Measurements from ENCODE around the gene ZNF385A.

ZNF385A gene

DNA sequence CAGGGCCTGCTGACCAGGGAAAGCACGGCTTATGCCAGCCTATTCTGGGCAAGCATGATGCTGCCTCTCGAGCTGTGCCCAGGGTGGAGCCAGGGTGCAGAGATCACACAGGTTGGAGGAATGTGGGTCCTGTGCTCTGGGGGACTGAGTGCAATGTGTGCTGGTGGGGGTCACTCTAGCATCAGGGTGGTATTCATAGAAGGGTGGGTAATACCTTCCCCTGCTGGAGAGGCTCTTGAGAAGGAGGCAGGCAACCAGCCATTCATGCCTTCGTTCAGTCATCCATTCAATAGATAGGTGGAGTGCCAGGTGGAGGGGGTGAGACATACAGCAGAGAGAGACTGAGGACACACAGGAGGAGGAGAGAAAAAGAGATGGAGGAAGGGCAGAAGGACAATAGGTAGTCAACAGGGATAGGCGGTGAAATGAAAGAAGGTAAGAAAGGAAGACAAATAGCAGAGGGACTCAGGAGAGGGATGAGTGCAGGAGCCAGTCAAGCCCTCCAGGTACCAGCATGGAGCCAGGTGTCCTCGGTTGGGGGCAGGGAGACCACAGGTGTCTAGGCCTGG, 5.2 kb upstream of the ZNF385A start:
- peaks cover 35% of the 10 kb centered on the region for H3K4me1 Mint-ChIP-seq (ENCODE audit: low read depth)
- peak overlapping the region; percentile 75 for H3K4me3 Mint-ChIP-seq
- peak overlapping the region; percentile 23 for H3K27ac Mint-ChIP-seq
- no peaks in the 10 kb centered on the region for H3K27me3 Mint-ChIP-seq
- peaks cover 4% of the 10 kb centered on the region for H3K36me3 Mint-ChIP-seq
- no peaks in the 10 kb centered on the region for H3K9me3 Mint-ChIP-seq (ENCODE audit: low read depth)

DNA sequence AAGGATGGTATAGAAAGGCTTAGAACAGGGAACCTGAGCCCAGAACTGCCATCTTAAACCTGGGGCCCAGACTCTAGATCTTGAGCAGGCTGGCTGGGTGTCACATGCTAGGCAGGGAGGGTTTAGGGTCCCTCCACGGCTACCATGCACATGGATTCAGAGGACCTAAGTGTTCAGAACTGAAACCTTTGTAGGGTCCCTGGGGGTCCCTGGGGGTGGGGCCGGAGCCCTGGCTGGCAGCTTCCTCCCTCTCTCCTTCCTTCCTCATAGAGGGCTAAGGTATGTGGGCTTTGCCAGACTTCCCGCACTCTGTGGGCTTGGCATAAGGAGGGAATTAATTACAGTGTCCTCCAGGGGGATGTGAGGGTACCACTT, 4.6 kb upstream of the ZNF385A start:
- H3K4me1 Mint-ChIP-seq (ENCODE audit: low read depth), result peaks cover 30% of the 10 kb centered on the region

DNA sequence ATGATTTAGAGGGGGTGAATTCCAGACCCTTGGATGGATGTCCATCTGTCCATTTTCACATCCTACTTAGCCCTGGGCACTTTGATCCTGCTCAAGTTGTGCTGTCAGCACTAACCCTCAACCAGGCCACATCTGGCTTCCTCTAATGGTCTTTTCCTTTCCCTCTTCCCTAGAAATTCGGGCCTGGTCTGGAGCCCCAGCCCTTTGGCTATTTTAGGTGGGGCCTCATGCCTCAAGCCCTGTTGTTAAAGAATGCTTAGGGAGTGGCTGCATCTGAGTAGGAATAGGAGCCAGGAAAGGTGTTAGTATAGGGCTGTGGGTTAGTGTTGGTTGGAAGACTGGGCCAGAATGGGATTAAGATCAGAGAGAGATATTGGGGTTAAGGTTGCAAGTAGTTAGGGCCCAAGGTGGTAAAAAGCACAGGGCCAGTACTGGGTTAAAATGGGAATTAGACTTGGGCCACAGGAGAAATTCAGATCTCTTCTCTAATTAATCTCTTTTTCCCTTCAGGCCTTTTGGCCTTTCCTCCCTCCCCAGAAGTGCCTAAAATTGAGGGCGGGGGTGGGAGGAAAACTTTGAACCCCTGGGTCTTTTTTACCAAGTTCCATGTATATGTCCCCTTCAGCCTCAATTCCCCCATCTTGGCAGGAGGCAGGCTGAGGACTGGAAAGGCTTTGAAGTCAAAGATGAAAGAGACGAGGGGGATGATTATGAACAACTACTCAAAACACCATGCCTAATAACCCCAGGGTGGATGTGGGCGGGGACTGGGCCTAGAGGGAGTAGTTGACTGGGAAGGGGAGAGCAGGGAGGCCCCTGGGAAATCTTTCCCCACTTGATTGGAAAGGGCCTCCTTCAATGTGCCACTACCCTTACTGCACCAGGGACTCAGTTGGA, 4.0 kb upstream of the ZNF385A start:
- H3K27me3 Mint-ChIP-seq, result no peaks in the 10 kb centered on the region
- H3K27ac Mint-ChIP-seq, result no peak overlapping the region
- H3K4me1 Mint-ChIP-seq (ENCODE audit: low read depth), result peaks cover 23% of the 10 kb centered on the region
- H3K9me3 Mint-ChIP-seq (ENCODE audit: low read depth), result no peaks in the 10 kb centered on the region
- H3K4me3 Mint-ChIP-seq, result no peak overlapping the region
- H3K36me3 Mint-ChIP-seq, result no peaks in the 10 kb centered on the region

More for the DNA sequence above, 4.6 kb upstream of the ZNF385A start:
- no peaks in the 10 kb centered on the region for H3K27me3 Mint-ChIP-seq
- H3K36me3 Mint-ChIP-seq, result peaks cover 3% of the 10 kb centered on the region
- H3K4me3 Mint-ChIP-seq, result no peak overlapping the region
- H3K27ac Mint-ChIP-seq, result no peak overlapping the region
- H3K9me3 Mint-ChIP-seq (ENCODE audit: low read depth), result no peaks in the 10 kb centered on the region

DNA sequence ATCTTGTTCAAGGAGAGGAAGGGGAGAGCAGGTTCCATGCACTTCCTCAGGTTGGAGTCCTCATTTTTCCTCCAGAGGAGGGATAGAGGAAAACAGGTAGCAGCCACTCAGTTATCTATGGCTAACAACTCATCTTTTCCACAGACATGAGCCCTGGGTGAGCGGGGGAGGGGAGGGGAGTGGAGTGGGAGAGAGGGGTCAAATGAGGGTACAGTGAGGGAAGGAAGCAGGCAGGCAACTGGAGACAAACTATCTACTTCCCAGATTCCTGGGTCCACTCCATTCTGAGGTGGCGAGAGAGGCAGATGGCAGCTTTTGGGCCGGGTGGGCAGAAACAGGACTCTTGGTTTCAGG, 2.6 kb upstream of the ZNF385A start:
- H3K9me3 Mint-ChIP-seq (ENCODE audit: low read depth), result no peaks in the 10 kb centered on the region
- H3K4me3 Mint-ChIP-seq, result no peak overlapping the region
- no peaks in the 10 kb centered on the region for H3K36me3 Mint-ChIP-seq
- peaks cover 19% of the 10 kb centered on the region for H3K4me1 Mint-ChIP-seq (ENCODE audit: low read depth)
- no peak overlapping the region for H3K27ac Mint-ChIP-seq
- H3K27me3 Mint-ChIP-seq, result no peaks in the 10 kb centered on the region

DNA sequence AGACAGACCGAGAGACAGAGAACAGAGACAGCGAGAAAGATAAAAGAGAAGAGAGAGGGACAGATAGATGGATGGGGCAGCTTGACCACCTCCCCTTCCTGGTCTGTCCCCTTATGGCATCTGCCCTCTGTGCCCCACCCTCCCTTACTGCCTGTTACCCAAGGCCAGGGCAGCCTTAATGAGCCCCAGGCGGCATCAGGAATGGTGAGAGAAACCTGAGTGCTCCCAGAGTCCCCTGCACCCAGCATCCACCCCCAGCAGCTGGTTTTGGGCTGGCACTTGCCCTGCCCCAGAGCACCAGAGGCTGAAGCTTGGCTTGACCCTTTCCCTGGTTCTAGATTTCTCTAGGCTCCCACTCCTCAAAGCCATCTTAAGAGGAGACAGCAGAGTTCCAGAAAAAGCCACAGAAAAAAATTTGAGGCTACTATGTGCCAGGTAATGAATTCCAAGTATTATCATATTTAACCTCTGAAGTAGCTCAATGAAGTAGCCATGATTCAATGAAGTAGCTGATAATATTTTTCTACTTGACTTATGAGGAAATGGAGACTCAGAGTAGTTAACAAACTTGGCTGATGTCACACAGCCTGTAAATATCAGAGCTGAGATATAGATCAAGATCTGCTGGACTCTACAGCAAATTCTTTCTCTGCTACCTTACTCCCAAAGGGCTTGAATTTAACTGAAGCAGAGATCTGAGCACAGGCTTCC, 2.0 kb upstream of the ZNF385A start:
- H3K36me3 Mint-ChIP-seq, result no peaks in the 10 kb centered on the region

DNA sequence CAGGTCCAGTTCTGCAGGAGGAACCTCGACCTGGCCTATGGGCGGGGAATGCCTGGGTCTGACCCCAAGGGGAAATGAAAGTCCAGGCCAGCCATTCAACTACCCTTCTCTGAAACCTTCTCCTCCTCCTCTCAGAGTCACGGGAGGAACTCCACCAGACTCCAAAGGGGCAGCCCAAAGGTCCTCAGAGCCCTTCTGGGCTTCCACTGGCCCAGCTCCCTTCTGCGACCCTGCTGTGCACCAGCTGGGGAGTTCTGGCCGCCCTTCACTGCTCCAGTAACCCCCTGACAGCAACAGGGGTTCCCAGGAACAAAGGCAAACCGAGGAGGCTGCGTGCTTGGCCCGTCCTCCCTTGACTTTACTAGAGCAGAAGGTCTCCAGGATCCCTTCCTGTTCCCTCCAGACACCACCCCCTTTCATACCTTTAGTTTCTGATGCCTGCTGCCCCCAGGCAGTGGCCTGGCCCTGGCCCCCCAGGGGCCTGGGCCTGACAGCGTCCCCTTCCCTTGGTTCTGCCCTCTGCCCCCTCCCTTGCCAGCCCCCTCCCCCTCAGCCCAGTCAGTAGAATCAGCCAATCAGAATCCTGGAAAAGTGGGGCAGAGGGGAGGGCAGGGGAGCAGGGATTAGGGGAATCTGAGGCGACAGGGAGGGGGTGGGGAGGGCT, 850 bp upstream of the ZNF385A start:
- Mint-ChIP-seq H3K4me3 (no peak overlapping the region), H3K36me3 (no peaks in the 10 kb centered on the region), H3K4me1 (ENCODE audit: low read depth) (peaks cover 13% of the 10 kb centered on the region), H3K27ac (no peak overlapping the region), H3K27me3 (no peaks in the 10 kb centered on the region), H3K9me3 (ENCODE audit: low read depth) (no peaks in the 10 kb centered on the region)

More for the DNA sequence above, 2.0 kb upstream of the ZNF385A start:
- Mint-ChIP-seq H3K4me3 (no peak overlapping the region), H3K27me3 (no peaks in the 10 kb centered on the region), H3K4me1 (ENCODE audit: low read depth) (peaks cover 15% of the 10 kb centered on the region), H3K27ac (no peak overlapping the region), H3K9me3 (ENCODE audit: low read depth) (no peaks in the 10 kb centered on the region)

DNA sequence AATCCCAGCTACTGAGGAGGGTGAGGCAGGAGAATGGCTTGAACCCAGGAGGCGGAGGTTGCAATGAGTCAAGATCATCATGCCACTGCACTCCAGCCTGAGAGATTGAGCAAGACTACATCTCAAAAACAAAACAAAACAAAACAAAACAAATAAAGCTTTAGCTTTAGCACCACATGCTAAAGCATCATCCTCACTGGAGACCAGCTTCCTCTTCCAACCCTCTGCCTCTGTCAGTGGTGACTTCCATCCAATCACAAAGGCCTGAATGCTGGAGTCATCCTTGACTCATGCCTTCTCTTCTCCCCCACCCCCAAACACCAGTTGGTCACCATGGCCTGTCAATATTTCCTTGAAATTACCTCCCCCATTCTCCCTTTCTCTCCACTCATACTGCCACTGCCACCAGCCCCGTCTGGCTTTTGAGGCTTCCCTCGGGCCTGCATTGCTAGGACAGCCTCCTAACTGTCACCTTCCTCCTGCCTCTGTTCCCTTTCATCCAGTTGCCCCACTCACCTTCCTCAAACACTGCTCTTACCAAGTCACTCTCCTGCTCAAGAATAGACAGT, 1.4 kb downstream of the ZNF385A start:
- Mint-ChIP-seq H3K36me3 (no peaks in the 10 kb centered on the region), H3K27me3 (no peaks in the 10 kb centered on the region), H3K4me1 (ENCODE audit: low read depth) (peaks cover 9% of the 10 kb centered on the region), H3K27ac (no peak overlapping the region), H3K9me3 (ENCODE audit: low read depth) (no peaks in the 10 kb centered on the region), H3K4me3 (no peak overlapping the region)

DNA sequence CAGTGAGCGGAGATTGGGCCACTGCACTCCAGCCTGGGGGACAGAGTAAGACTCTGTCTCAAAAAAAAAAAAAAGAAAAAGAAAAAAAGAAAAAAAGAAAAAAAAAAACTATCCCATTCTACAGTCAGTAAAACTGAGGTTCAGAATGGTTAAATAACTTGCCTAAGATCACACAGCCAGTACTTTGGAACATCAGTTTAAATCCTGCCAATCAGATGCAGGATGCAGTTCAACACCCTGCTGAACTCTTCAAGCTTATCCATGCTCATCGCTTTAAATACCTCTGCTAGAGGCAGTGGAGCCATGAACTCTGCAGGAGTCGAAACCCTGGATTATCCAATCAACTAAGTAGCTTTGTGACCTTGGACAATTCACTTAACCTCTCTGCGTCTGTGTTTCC, 3.4 kb downstream of the ZNF385A start:
- Mint-ChIP-seq H3K9me3 (ENCODE audit: low read depth) (no peaks in the 10 kb centered on the region), H3K27ac (no peak overlapping the region), H3K27me3 (no peaks in the 10 kb centered on the region), H3K4me1 (ENCODE audit: low read depth) (peaks cover 6% of the 10 kb centered on the region), H3K4me3 (no peak overlapping the region), H3K36me3 (no peaks in the 10 kb centered on the region)

DNA sequence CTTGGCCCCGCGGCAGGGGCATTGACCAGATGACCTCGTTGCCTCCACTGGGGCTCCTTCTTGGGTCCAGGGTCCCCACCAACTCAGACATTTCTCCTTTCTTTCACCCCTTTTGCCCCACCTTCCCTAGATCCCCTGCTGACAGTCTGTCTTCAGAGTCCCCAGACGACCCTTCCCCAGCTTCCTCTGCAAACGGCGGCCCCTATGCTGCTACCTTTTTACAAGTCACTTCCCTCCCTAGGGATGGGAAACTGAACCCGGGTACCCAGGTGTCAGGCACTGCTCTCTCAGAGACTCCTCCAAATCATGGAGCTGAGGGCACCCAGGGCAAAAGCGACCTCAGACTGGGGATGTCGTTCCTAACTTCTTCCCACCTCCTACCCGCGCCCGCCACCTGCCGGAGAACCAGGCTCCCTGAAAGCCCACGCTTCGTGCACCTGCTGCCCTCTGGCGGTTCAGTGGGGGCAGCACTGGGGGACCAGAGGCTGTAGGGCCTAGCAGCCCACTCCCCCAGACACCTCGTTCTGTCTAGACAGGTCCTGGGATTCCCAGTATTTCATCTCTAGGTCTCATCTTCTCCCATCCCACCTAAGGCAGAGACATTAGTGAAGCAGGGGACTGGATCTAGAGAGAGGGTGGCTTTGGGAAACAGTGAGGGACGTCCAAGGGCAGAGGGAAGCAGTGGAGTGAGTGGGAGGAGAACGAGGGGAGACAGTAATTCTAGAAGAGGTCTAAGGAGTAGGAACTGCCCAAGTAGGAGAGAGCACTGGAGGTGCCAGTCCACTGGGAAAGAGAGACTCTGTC, 4.9 kb downstream of the ZNF385A start:
- Mint-ChIP-seq H3K27ac (no peak overlapping the region), H3K36me3 (no peaks in the 10 kb centered on the region), H3K4me3 (peak overlapping the region; percentile 52), H3K27me3 (no peaks in the 10 kb centered on the region), H3K9me3 (ENCODE audit: low read depth) (no peaks in the 10 kb centered on the region), H3K4me1 (ENCODE audit: low read depth) (peaks cover 6% of the 10 kb centered on the region)

DNA sequence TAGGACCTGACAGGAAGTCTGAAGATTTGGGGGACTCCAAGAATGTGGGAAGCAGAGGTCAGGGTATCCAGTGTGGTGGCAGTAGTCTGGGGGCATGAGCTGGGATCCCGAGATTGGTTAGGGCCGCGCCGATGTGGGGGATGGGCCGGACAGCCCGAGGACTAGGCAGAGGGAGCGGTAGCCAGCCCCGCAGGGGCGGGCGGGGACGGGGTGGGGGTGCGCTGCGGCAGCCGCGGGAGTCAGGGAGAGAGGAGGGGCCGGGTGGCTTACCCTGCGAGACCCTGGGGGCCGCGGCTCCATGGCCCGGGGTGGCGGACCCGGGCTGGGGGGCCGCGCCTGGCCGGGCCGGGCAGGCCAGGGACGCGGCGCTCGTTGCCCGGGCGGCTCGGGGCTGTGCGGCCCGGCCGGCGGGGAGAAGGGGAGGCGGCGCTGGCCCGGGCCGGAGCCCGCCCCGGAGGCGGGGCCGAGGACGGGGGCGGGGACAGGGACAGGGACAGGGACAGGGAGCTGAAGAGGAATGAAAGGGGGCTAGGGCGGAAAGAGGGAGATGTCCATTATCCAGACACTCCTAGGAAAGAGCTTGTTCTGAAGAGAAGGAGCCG, 5.6 kb downstream of the ZNF385A start:
- Mint-ChIP-seq H3K9me3 (ENCODE audit: low read depth) (no peaks in the 10 kb centered on the region), H3K4me3 (peak overlapping the region; percentile 17), H3K4me1 (ENCODE audit: low read depth) (peaks cover 6% of the 10 kb centered on the region), H3K27me3 (no peaks in the 10 kb centered on the region), H3K36me3 (no peaks in the 10 kb centered on the region), H3K27ac (no peak overlapping the region)

DNA sequence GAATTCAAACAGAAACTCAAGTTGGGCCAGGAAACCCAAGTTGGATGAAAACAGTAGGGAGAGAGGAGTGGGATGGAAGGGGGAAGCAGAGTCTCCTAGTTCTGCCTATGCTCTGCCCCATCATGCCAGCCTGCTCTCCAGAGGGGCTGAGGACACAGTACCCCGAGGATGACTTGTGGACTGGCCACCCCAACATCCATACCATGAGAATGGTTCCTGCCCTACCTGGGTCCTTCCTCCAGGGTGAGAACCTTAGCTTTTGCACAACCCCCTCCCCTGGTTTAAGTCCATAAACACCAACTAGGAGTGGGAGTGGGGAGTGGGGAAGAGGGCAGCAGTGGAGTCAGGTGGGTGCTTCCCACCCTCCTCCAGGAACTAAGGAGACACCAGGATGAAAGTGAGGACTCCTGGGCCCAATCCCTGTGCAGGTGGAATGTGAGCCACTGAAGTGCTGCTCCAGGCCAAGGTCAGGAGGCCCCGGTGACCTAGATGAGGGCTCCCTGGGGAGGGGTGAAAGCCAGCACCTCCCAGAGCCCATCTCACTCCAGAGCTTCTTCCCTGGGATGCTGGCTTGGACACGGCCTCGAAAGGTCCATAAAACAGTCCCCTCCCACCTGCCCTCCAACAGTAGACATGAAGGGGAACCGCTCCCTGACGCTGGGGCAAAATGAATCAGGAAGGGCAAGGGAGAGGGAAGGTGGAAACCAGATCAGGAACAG, 6.6 kb downstream of the ZNF385A start:
- Mint-ChIP-seq H3K9me3 (ENCODE audit: low read depth) (no peaks in the 10 kb centered on the region), H3K36me3 (no peaks in the 10 kb centered on the region), H3K4me1 (ENCODE audit: low read depth) (peaks cover 11% of the 10 kb centered on the region), H3K27ac (no peak overlapping the region), H3K4me3 (no peak overlapping the region), H3K27me3 (no peaks in the 10 kb centered on the region)

DNA sequence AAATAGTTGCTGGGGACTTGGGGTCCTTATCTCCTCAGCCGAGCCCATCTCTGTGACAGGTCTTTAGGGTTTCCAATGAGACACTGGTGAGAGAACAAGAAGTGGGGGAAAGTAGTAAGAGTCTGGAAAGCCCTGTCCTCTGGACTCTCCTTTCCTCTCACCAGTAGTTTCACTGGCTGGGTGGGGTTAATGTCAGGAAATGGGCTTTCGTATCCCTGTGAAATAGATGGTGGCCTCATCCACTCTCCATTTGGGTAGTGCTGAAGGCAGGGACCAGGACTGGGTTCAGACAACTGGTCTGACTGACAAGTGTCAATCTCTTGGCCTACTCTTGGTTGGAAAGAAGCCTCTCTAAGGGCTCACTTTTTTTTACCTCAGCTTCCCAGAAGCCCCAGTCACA, 7.5 kb downstream of the ZNF385A start:
- Mint-ChIP-seq H3K36me3 (no peaks in the 10 kb centered on the region), H3K4me1 (ENCODE audit: low read depth) (peaks cover 16% of the 10 kb centered on the region), H3K9me3 (ENCODE audit: low read depth) (no peaks in the 10 kb centered on the region), H3K27me3 (no peaks in the 10 kb centered on the region), H3K27ac (no peak overlapping the region), H3K4me3 (no peak overlapping the region)

DNA sequence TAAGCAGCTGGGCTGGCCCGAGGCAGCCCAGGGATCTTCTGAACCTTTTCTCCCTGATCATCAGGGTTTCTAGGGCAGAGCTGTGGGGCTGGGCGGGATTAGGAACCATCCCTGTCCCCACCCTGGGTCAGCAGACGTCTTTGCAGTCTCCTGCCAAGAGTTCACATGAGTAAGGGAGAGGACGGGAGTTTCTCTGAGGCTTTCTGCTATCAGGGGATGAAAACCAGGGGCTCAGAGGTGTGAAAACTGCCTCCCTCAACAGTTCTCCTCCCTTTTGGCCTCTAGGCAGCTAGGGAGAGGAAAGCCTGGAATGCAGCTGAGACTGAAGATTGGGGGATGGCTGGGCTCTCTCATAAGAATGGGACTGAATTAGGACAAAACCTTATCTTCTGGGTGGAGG, 7.9 kb downstream of the ZNF385A start:
- Mint-ChIP-seq H3K27me3 (no peaks in the 10 kb centered on the region), H3K36me3 (no peaks in the 10 kb centered on the region), H3K9me3 (ENCODE audit: low read depth) (no peaks in the 10 kb centered on the region), H3K4me1 (ENCODE audit: low read depth) (peaks cover 19% of the 10 kb centered on the region), H3K4me3 (no peak overlapping the region), H3K27ac (no peak overlapping the region)
